WTC11 (cell line): ENCODE data around the gene SUPT3H. TPM values are rescaled to one million over a fixed set of nuclear protein-coding genes. Genes with fewer than 3 reads are reported as not detected.

ENCODE experiments used
- ATAC-seq: fragments of 200-7000 bp; cut with Tn5 transposase; 2 replicates; pipeline ENCODE4 v1.10.0; 2021; ENCODE audit warnings: mild to moderate bottlenecking, moderate library complexity
- CTCF ChIA-PET: fragments of 300-600 bp; sonication (Branson Sonifier 250); formaldehyde crosslinking; loops from one replicate; lab custom pipeline; 2021; ENCODE audit warnings: antibody characterized with exemption; lab: Charles Lee
- POLR2A ChIA-PET: fragments of 350-600 bp; sonication (Branson Sonifier 250); formaldehyde crosslinking; loops from one replicate; lab custom pipeline; 2021; ENCODE audit warnings: antibody characterized with exemption; lab: Charles Lee
- DNase-seq: peaks from one replicate; pipeline ENCODE4 v3.0.0; 2021; ENCODE audit warnings: low spot score
- H3K27ac Mint-ChIP-seq: 2 replicates; pipeline ENCODE4 v1.8.0; 2021; ENCODE audit warnings: mixed read lengths
- H3K27me3 Mint-ChIP-seq: 2 replicates; pipeline ENCODE4 v1.8.0; 2021; ENCODE audit warnings: low read depth, mild to moderate bottlenecking, moderate library complexity, mixed read lengths
- H3K36me3 Mint-ChIP-seq: 2 replicates; pipeline ENCODE4 v1.8.0; 2021; ENCODE audit warnings: mixed read lengths
- H3K4me1 Mint-ChIP-seq: 2 replicates; pipeline ENCODE4 v1.8.0; 2022; ENCODE audit warnings: mixed read lengths
- H3K4me3 Mint-ChIP-seq: 2 replicates; pipeline ENCODE4 v1.8.0; 2021; ENCODE audit warnings: mild to moderate bottlenecking, moderate library complexity, mixed read lengths
- H3K9me3 Mint-ChIP-seq: 2 replicates; pipeline ENCODE4 v1.8.0; 2021; ENCODE audit warnings: mixed read lengths
- ATF1 ChIP-seq: sonication (generic); formaldehyde crosslinking; IDR thresholded peaks from 2 replicates; pipeline ENCODE4 v1.8.1; 2023; ENCODE audit warnings: mild to moderate bottlenecking, moderate library complexity, missing genetic modification reagents
- ATF3 ChIP-seq: sonication (generic); formaldehyde crosslinking; conservative IDR thresholded peaks from 2 replicates; pipeline ENCODE4 v1.8.1; 2022; ENCODE audit warnings: mild to moderate bottlenecking, missing genetic modification reagents
- CTCF ChIP-seq: fragments of 200-600 bp; IDR thresholded peaks from 2 replicates; pipeline ENCODE4 v1.8.0; 2022; ENCODE audit warnings: antibody characterized with exemption
- E2F4 ChIP-seq: sonication (generic); formaldehyde crosslinking; IDR thresholded peaks from 2 replicates; pipeline ENCODE4 v1.8.1; 2022; ENCODE audit warnings: low read depth, mild to moderate bottlenecking, moderate library complexity, missing genetic modification reagents, borderline replicate concordance
- ERG ChIP-seq: fragments of 250-450 bp; sonication (Bioruptor Pico); IDR thresholded peaks from 2 replicates; pipeline ENCODE4 v1.8.0; 2021; ENCODE audit warnings: mild to moderate bottlenecking
- ETV6 ChIP-seq: sonication (generic); formaldehyde crosslinking; IDR thresholded peaks from 2 replicates; pipeline ENCODE4 v1.8.1; 2022; ENCODE audit warnings: mild to moderate bottlenecking, missing genetic modification reagents
- FOXK1 ChIP-seq: sonication (generic); formaldehyde crosslinking; IDR thresholded peaks from 2 replicates; pipeline ENCODE4 v1.8.0; 2022; ENCODE audit warnings: mild to moderate bottlenecking, moderate library complexity, missing genetic modification reagents
- HMGXB4 ChIP-seq: sonication (generic); formaldehyde crosslinking; IDR thresholded peaks from 2 replicates; pipeline ENCODE4 v1.8.1; 2023; ENCODE audit warnings: mild to moderate bottlenecking, moderate library complexity, missing genetic modification reagents
- NFE2L1 ChIP-seq: sonication (generic); formaldehyde crosslinking; IDR thresholded peaks from 2 replicates; pipeline ENCODE4 v1.8.1; 2023; ENCODE audit warnings: missing genetic modification reagents
- NFYB ChIP-seq: sonication (generic); formaldehyde crosslinking; conservative IDR thresholded peaks from 2 replicates; pipeline ENCODE4 v1.8.0; 2022; ENCODE audit warnings: low read depth, missing genetic modification reagents
- NR1H2 ChIP-seq: sonication (generic); formaldehyde crosslinking; IDR thresholded peaks from 2 replicates; pipeline ENCODE4 v1.9.0; 2021; ENCODE audit warnings: mild to moderate bottlenecking, moderate library complexity, missing genetic modification reagents
- NR2C2 ChIP-seq: sonication (generic); formaldehyde crosslinking; IDR thresholded peaks from 2 replicates; pipeline ENCODE4 v1.8.0; 2022; ENCODE audit warnings: mild to moderate bottlenecking, missing genetic modification reagents
- PREB ChIP-seq: sonication (generic); formaldehyde crosslinking; IDR thresholded peaks from 2 replicates; pipeline ENCODE4 v1.8.1; 2022; ENCODE audit warnings: mild to moderate bottlenecking, missing genetic modification reagents, moderate library complexity, borderline replicate concordance
- SP1 ChIP-seq: sonication (generic); formaldehyde crosslinking; conservative IDR thresholded peaks from 2 replicates; pipeline ENCODE4 v1.8.1; 2022; ENCODE audit warnings: missing genetic modification reagents
- USF1 ChIP-seq: sonication (generic); formaldehyde crosslinking; IDR thresholded peaks from 2 replicates; pipeline ENCODE4 v1.8.0; 2022; ENCODE audit warnings: mild to moderate bottlenecking, missing genetic modification reagents
- ZNF423 ChIP-seq: fragments of 250-450 bp; sonication (Bioruptor Pico); IDR thresholded peaks from 2 replicates; pipeline ENCODE4 v2.1.2; 2022; ENCODE audit warnings: mild to moderate bottlenecking, moderate library complexity
- ZNF532 ChIP-seq: fragments of 250-450 bp; sonication (Bioruptor Pico); IDR thresholded peaks from 2 replicates; pipeline ENCODE4 v1.9.0; 2021; ENCODE audit warnings: mild to moderate bottlenecking, borderline replicate concordance
- total RNA-seq: library from RNA; stranded (reverse); gene quantifications from 3 replicates; pipeline ENCODE4 v1.2.3, GENCODE V29; 2021

SUPT3H gene
- total RNA-seq, 1 experiment from 2014 or later = 15.3 TPM

GRCh38 chr6:45109551-45109950, 268.2 kb downstream of the SUPT3H start (continued):
- no peak for TF ChIP-seq E2F4 (CRISPR knock-in tag)
- no peak for TF ChIP-seq ZNF423 (CRISPR knock-in tag)
- no peak for TF ChIP-seq ATF3 (CRISPR knock-in tag)
- no peak for TF ChIP-seq SP1

GRCh38 chr6:45105170-45105820, 272.4 kb downstream of the SUPT3H start:
- CTCF ChIA-PET = no interaction called here
- Mint-ChIP-seq H3K9me3 (no peaks in the 10 kb centered on the region), H3K4me3 (no peak overlapping the region), H3K36me3 (no peaks in the 10 kb centered on the region), H3K27me3 (no peaks in the 10 kb centered on the region), H3K27ac (no peak overlapping the region), H3K4me1 (peaks cover 5% of the 10 kb centered on the region; the same call in 1 of the 2 replicates)
- DNase-seq = no peak
- TF ChIP-seq USF1 (CRISPR knock-in tag) (no peak), NFYB (CRISPR knock-in tag) (no peak), FOXK1 (CRISPR knock-in tag) (no peak)
- ATAC-seq = no peak
- POLR2A ChIA-PET = no interaction called here

- Mint-ChIP-seq H3K36me3 (no peaks in the 10 kb centered on the region), H3K4me1 (no peaks in the 10 kb centered on the region), H3K27ac (no peak overlapping the region), H3K9me3 (no peaks in the 10 kb centered on the region), H3K27me3 (no peaks in the 10 kb centered on the region), H3K4me3 (no peak overlapping the region)
- CTCF ChIA-PET = no interaction called here
- DNase-seq (no peak), ATAC-seq (no peak)
- POLR2A ChIA-PET = no interaction called here
- TF ChIP-seq ZNF532 (no peak), NFE2L1 (no peak)
These were observed 273.3 kb downstream of the SUPT3H start for GRCh38 chr6:45104429-45104828.

GRCh38 chr6:45098256-45098655, 279.5 kb downstream of the SUPT3H start:
- Mint-ChIP-seq H3K27me3 (no peaks in the 10 kb centered on the region), H3K36me3 (no peaks in the 10 kb centered on the region), H3K9me3 (no peaks in the 10 kb centered on the region), H3K27ac (no peak overlapping the region), H3K4me3 (no peak overlapping the region), H3K4me1 (no peaks in the 10 kb centered on the region)
- ChIA-PET CTCF (no interaction called here), POLR2A (no interaction called here)
- ATAC-seq (no peak), DNase-seq (no peak)
- no peak for TF ChIP-seq ERG (CRISPR knock-in tag)
- TF ChIP-seq NR2C2 (CRISPR knock-in tag) = no peak
- no peak for TF ChIP-seq ATF1 (CRISPR knock-in tag)
- no peak for TF ChIP-seq PREB (CRISPR knock-in tag)
- TF ChIP-seq HMGXB4 (CRISPR knock-in tag) = no peak
- no peak for TF ChIP-seq NR1H2
- no peak for TF ChIP-seq CTCF
- TF ChIP-seq ETV6 (CRISPR knock-in tag) = no peak
